HG03520 (cell line): Measurements from ENCODE around the gene TCHP.
"Not testable (repeated sequence)": the region's sequence is repeated elsewhere in the genome, so short reads cannot be mapped to it uniquely, and the experiment has no call there.

Experiments
- ATAC-seq: cut with Tn5 transposase; IDR thresholded peaks from one replicate; pipeline ENCODE4 v1.9.1; 2021; ENCODE audit warnings: mild to moderate bottlenecking, moderate library complexity; ENCODE audit not compliant: unreplicated experiment

Gene TCHP

GRCh38 chr12:109910254-109910968, 10.3 kb downstream of the TCHP start:
- no peak for ATAC-seq

GRCh38 chr12:109910969-109911348, 10.9 kb downstream of the TCHP start:
- ATAC-seq = no peak

- no peak for ATAC-seq
These were observed 12.8 kb downstream of the TCHP start for GRCh38 chr12:109912855-109913321.

- no peak for ATAC-seq
These were observed 14.4 kb downstream of the TCHP start for GRCh38 chr12:109914461-109914860.

- no peak for ATAC-seq
These were observed 15.3 kb downstream of the TCHP start for GRCh38 chr12:109915171-109916040.

GRCh38 chr12:109916045-109916444, 16.0 kb downstream of the TCHP start:
- no peak for ATAC-seq

GRCh38 chr12:109919456-109919855, 19.4 kb downstream of the TCHP start:
- no peak for ATAC-seq

GRCh38 chr12:109920261-109920780, 20.2 kb downstream of the TCHP start:
- no peak for ATAC-seq

- no peak for ATAC-seq
These were observed 21.9 kb downstream of the TCHP start for GRCh38 chr12:109921982-109922381.

- no peak for ATAC-seq
These were observed 23.0 kb downstream of the TCHP start for GRCh38 chr12:109923038-109923437.

GRCh38 chr12:109923481-109924245, 23.6 kb downstream of the TCHP start:
- ATAC-seq = no peak

- ATAC-seq = no peak
These were observed 25.2 kb downstream of the TCHP start for GRCh38 chr12:109925185-109925840.

GRCh38 chr12:109926016-109926415, 25.9 kb downstream of the TCHP start:
- no peak for ATAC-seq

GRCh38 chr12:109926488-109927210, 26.6 kb downstream of the TCHP start:
- no peak for ATAC-seq

- no peak for ATAC-seq
These were observed 27.5 kb downstream of the TCHP start for GRCh38 chr12:109927622-109928021.

- no peak for ATAC-seq
These were observed 28.1 kb downstream of the TCHP start for GRCh38 chr12:109928058-109928656.

GRCh38 chr12:109929326-109929725, 29.3 kb downstream of the TCHP start:
- ATAC-seq = not testable (repeated sequence)

GRCh38 chr12:109930028-109930800, 30.1 kb downstream of the TCHP start:
- no peak for ATAC-seq

- no peak for ATAC-seq
These were observed 31.1 kb downstream of the TCHP start for GRCh38 chr12:109931143-109931542.
